Breast epithelium (tissue), 4 donors: Measurements from ENCODE around the gene IQSEC3. TPM values are rescaled to one million over a fixed set of nuclear protein-coding genes. Genes with fewer than 3 reads are reported as not detected.

ENCODE experiments used
- DNase-seq, 2 donors: peaks; one replicate each; pipeline ENCODE4 v3.0.0-alpha.2; 2019; ENCODE audit warnings: low spot score in 2 of 2
- H3K27ac ChIP-seq, 2 donors: fragments of 200-600 bp; sonication (generic) in 1 of 2; one replicate each; pipeline ENCODE4 v1.5.1; 2016 to 2019; ENCODE audit warnings: mild to moderate bottlenecking in 1 of 2
- H3K27me3 ChIP-seq, 2 donors: fragments of 200-600 bp; sonication (generic) in 1 of 2; one replicate each; pipeline versions ENCODE4 v1.5.1 to v1.6.0; 2017 to 2019; ENCODE audit warnings: control low read depth in 1 of 2, mild to moderate bottlenecking in 1 of 2
- H3K36me3 ChIP-seq: fragments of 200-600 bp; one replicate; pipeline ENCODE4 v1.5.1; 2019
- H3K4me1 ChIP-seq, 2 donors: fragments of 200-600 bp; sonication (generic); one replicate each; pipeline ENCODE4 v1.5.1; 2016 to 2019; ENCODE audit warnings: control low read depth in 1 of 2
- H3K4me3 ChIP-seq, 3 donors: fragments of 200-600 bp; sonication (generic); 1 replicate in 2 of 3; 2 replicates in 1 of 3; pipeline ENCODE4 v1.5.1; 2016 to 2019; ENCODE audit warnings: mild to moderate bottlenecking in 3 of 3, moderate library complexity in 2 of 3
- H3K9me3 ChIP-seq, 2 donors: fragments of 200-600 bp; sonication (generic) in 1 of 2; one replicate each; pipeline ENCODE4 v1.5.1; 2016 to 2019; ENCODE audit warnings: control low read depth in 1 of 2
- CTCF ChIP-seq, 3 donors: fragments of 450-650 bp; IDR thresholded peaks; one replicate each; pipeline ENCODE4 v1.5.1; 2016 to 2017; ENCODE audit warnings: antibody characterized with exemption in 3 of 3, mild to moderate bottlenecking in 3 of 3, moderate library complexity in 3 of 3
- POLR2A ChIP-seq: fragments of 450-650 bp; IDR thresholded peaks from one replicate; pipeline ENCODE4 v1.6.1; 2016; ENCODE audit warnings: antibody characterized with exemption, mild to moderate bottlenecking, moderate library complexity
- POLR2AphosphoS5 ChIP-seq, 3 donors: sonication (generic); formaldehyde crosslinking; IDR thresholded peaks; one replicate each; pipeline ENCODE4 v1.6.1; 2017; ENCODE audit warnings: antibody characterized with exemption in 3 of 3
- intact Hi-C: fragments of 100-400 bp; cut with DNase I; formaldehyde crosslinking; loops from one replicate; pipeline ENCODE4 v1.15.1; 2023; ENCODE audit warnings: low total_unique reads
- total RNA-seq, 3 donors: library from RNA; depleted of rRNA; stranded (reverse); fragments of >200 nt; gene quantifications; one replicate each; pipeline ENCODE4 v1.1.0, GENCODE V29; 2016

IQSEC3 gene
- total RNA-seq, 3 donors from 2014 or later, result 0.64 to 0.98 (median 0.73) TPM

- no peak for TF ChIP-seq POLR2A
- no peak for TF ChIP-seq CTCF (IDR thresholded peaks at IDR 0.05)
- no peak for TF ChIP-seq POLR2AphosphoS5 (IDR thresholded peaks at IDR 0.05)
- Histone ChIP-seq H3K36me3 (no peaks in the 10 kb centered on the region), H3K27me3 (peaks cover 0 to under 1% of the 10 kb centered on the region in 2 donors), H3K4me1 (no peaks in the 10 kb centered on the region), H3K27ac (no peak overlapping the region), H3K9me3 (no peaks in the 10 kb centered on the region), H3K4me3 (no peak overlapping the region)
- intact Hi-C loops, result no loop called here
- DNase-seq, result no peak
Observed at GRCh38 chr12:145369-145960, 78.9 kb downstream of the IQSEC3 start.

- H3K27ac ChIP-seq, result no peak overlapping the region
- intact Hi-C loops, result loop anchor here (1.0 kb wide), 1 partner anchor 11 kb away; no protein-coding TSS in a partner anchor
- no peaks in the 10 kb centered on the region for H3K36me3 ChIP-seq
- no peaks in the 10 kb centered on the region for H3K27me3 ChIP-seq
- no peak for DNase-seq
- no peaks in the 10 kb centered on the region for H3K4me1 ChIP-seq
- TF ChIP-seq POLR2AphosphoS5 (IDR thresholded peaks at IDR 0.05) (no peak), POLR2A (no peak), CTCF (IDR thresholded peaks at IDR 0.05) (no peak)
- no peak overlapping the region for H3K4me3 ChIP-seq
- no peaks in the 10 kb centered on the region for H3K9me3 ChIP-seq
Observed at GRCh38 chr12:147242-147641, 80.7 kb downstream of the IQSEC3 start.

GRCh38 chr12:148676-149416 lies 82.3 kb downstream of the IQSEC3 start:
- no peak for DNase-seq
- H3K27me3 ChIP-seq, result no peaks in the 10 kb centered on the region
- intact Hi-C loops, result no loop called here

GRCh38 chr12:151579-151978 lies 85.0 kb downstream of the IQSEC3 start:
- intact Hi-C loops, result no loop called here
- no peak overlapping the region for H3K27ac ChIP-seq
- no peaks in the 10 kb centered on the region for H3K4me1 ChIP-seq
- no peak overlapping the region for H3K4me3 ChIP-seq
- H3K36me3 ChIP-seq, result no peaks in the 10 kb centered on the region
- no peaks in the 10 kb centered on the region for H3K9me3 ChIP-seq
- TF ChIP-seq CTCF (IDR thresholded peaks at IDR 0.05) (no peak), POLR2A (no peak), POLR2AphosphoS5 (IDR thresholded peaks at IDR 0.05) (no peak)
- H3K27me3 ChIP-seq, result no peaks in the 10 kb centered on the region
- DNase-seq, result no peak

More at GRCh38 chr12:148676-149416, 82.3 kb downstream of the IQSEC3 start:
- no peaks in the 10 kb centered on the region for H3K9me3 ChIP-seq
- no peak overlapping the region for H3K4me3 ChIP-seq
- TF ChIP-seq CTCF (IDR thresholded peaks at IDR 0.05), result no peak
- no peak overlapping the region for H3K27ac ChIP-seq
- H3K4me1 ChIP-seq, result no peaks in the 10 kb centered on the region
- no peaks in the 10 kb centered on the region for H3K36me3 ChIP-seq

- no peaks in the 10 kb centered on the region for H3K36me3 ChIP-seq
- H3K4me1 ChIP-seq, result no peaks in the 10 kb centered on the region
- no peaks in the 10 kb centered on the region for H3K27me3 ChIP-seq
- H3K27ac ChIP-seq, result no peak overlapping the region
- DNase-seq, result no peak
- no peak overlapping the region for H3K4me3 ChIP-seq
- intact Hi-C loops, result no loop called here
- TF ChIP-seq CTCF (IDR thresholded peaks at IDR 0.05) (no peak), POLR2A (no peak), POLR2AphosphoS5 (IDR thresholded peaks at IDR 0.05) (no peak)
- H3K9me3 ChIP-seq, result no peaks in the 10 kb centered on the region
Observed at GRCh38 chr12:152440-152839, 85.9 kb downstream of the IQSEC3 start.
